ENCODE measurements around the gene STAC.

The STAC gene

DNA sequence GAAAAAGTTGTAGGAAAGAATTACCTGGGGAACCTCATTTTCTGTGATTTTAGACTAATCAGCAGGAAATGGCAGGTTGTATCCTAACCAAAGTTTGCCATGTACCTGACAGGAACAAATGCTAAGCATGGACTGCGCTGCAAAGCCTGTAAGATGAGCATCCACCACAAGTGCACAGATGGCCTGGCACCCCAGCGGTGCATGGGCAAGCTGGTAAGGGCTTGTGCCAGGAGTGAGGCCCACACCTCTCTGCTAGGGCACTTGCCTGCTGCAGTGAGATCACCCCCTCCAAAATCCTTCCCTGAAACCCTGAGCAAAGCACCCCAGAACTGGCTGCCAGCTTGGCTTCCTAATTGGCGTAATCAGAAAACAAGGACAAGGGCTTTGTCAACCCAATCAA lies 102.6 kb downstream of the STAC start:
- no peaks in the 10 kb centered on the region for H3K27me3 ChIP-seq (ENCODE audit: insufficient read depth, low read length)
- peaks cover 15% of the 10 kb centered on the region; the same call in 1 of the 2 replicates for H3K36me3 ChIP-seq (ENCODE audit: insufficient read depth, low read depth, low read length)
- H3K4me1 ChIP-seq (ENCODE audit: insufficient read depth, low read length): no peaks in the 10 kb centered on the region
- H3K9ac ChIP-seq (ENCODE audit: low read depth, low read length): no peak overlapping the region
- 0 out of 2 replicates have a peak, but pooled peaks cover 4% of the 10 kb centered on the region for H3K9me3 ChIP-seq (ENCODE audit: insufficient read depth, low read depth, low read length)
- no peak overlapping the region for H3K27ac ChIP-seq (ENCODE audit: low read length)
- no peak overlapping the region for H3K4me3 ChIP-seq (ENCODE audit: low read length)

DNA sequence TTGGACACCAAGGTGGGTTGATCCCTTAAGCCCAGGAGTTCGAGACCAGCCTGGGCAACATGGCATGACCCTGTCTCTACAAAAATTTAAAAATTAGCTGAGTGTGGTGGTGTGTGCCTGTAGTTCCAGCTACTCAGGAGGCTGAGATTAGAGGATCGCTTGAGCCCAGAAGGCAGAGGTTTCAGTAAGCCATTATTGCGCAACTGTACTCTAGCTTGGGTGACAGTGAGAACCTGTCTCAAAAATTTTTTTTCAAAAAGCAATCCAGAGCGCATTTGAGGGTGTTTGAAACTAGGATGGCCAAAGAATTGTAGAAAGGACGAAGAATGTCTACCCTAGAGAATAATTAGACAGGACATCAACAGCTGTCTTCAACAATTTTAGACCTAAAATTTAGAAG lies 103.4 kb downstream of the STAC start:
- H3K36me3 ChIP-seq (ENCODE audit: insufficient read depth, low read depth, low read length): peaks cover 15% of the 10 kb centered on the region; the same call in 1 of the 2 replicates
- no peaks in the 10 kb centered on the region for H3K4me1 ChIP-seq (ENCODE audit: insufficient read depth, low read length)
- no peak overlapping the region for H3K4me3 ChIP-seq (ENCODE audit: low read length)
- 0 out of 2 replicates have a peak, but pooled peaks cover 4% of the 10 kb centered on the region for H3K9me3 ChIP-seq (ENCODE audit: insufficient read depth, low read depth, low read length)
- H3K27ac ChIP-seq (ENCODE audit: low read length): no peak overlapping the region
- no peaks in the 10 kb centered on the region for H3K27me3 ChIP-seq (ENCODE audit: insufficient read depth, low read length)
- H3K9ac ChIP-seq (ENCODE audit: low read depth, low read length): no peak overlapping the region

DNA sequence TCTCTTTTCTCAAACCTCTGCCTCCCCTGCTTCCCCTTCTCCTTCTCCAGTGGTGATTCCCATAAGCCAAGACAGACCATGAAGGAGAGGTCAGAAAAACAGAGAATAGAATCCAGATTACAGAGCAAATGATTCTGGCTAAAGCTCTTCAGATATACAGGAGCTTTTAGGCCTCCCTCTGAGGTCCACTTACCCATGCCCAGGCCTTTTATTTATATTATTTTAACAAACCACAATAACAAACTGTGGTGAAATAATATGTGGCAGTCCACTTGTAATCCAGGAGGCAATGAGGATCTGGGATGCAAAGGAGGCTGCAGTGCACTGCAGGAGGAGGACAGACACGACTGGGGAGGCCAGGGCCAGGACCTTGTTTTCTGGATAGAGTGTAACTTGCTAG lies 104.1 kb downstream of the STAC start:
- Histone ChIP-seq H3K4me1 (ENCODE audit: insufficient read depth, low read length) (no peaks in the 10 kb centered on the region; the same call in 1 of the 2 replicates), H3K9ac (ENCODE audit: low read depth, low read length) (no peak overlapping the region), H3K27ac (ENCODE audit: low read length) (no peak overlapping the region), H3K4me3 (ENCODE audit: low read length) (no peak overlapping the region), H3K36me3 (ENCODE audit: insufficient read depth, low read depth, low read length) (peaks cover 15% of the 10 kb centered on the region; the same call in 1 of the 2 replicates), H3K27me3 (ENCODE audit: insufficient read depth, low read length) (no peaks in the 10 kb centered on the region), H3K9me3 (ENCODE audit: insufficient read depth, low read depth, low read length) (no peaks in the 10 kb centered on the region)

DNA sequence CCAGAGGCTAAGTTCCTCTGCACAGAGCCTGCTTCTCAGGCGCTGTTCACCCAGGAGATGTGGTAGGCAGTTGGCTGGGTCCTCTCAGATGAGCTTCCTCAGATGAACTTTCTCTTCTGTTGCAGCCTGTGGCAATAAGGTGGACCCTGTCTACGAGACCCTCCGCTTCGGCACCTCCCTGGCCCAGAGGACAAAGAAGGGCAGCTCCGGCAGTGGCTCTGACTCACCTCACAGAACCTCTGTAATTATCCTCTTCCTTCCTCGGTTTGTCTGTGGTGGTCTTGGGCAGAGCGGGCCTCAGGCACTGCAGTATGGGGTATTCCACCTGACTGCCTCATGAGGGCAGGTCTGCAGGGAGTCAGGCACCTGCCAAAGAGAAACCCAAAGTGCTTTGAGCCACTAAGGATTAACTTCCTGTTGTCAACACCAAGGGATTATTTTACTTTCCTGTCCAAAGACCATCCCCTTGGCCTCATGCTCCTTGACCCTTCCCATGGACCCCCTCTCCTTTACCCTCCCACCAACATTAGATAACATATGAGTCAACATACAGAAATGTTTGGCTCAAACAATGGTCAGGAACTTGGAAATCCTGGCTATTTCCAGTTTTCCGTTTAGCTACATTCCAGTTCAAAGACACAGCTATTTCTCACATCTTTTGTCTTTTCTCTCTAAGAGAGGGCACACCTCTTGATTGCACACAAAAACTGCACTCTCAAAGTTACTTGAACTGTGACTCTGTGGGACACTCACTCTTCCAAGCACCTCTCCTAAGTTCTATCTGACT lies 105.9 kb downstream of the STAC start:
- H3K4me3 ChIP-seq (ENCODE audit: low read length): no peak overlapping the region
- no peaks in the 10 kb centered on the region; the same call in 1 of the 2 replicates for H3K4me1 ChIP-seq (ENCODE audit: insufficient read depth, low read length)
- H3K36me3 ChIP-seq (ENCODE audit: insufficient read depth, low read depth, low read length): peaks cover 15% of the 10 kb centered on the region; the same call in 1 of the 2 replicates
- H3K9ac ChIP-seq (ENCODE audit: low read depth, low read length): no peak overlapping the region
- H3K27me3 ChIP-seq (ENCODE audit: insufficient read depth, low read length): no peaks in the 10 kb centered on the region
- no peak overlapping the region for H3K27ac ChIP-seq (ENCODE audit: low read length)
- no peaks in the 10 kb centered on the region for H3K9me3 ChIP-seq (ENCODE audit: insufficient read depth, low read depth, low read length)

DNA sequence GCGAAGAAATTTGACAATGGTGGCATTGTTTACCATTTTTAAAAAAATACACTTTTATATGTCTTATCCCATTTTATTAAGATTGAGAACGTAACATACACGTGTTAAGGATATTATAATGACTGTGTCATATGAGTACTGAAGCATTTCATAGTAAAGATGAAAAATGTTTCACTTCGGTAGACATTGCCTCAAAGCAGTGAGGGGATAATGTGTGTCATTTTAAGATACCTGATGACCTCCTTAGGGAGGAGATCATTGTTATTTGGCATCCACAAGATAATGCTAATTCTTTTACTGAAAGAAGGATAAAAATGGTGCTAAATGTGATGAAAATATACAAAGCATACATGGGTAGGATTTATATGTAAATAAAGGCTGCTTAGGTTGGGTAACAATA lies 107.3 kb downstream of the STAC start:
- Histone ChIP-seq H3K9me3 (ENCODE audit: insufficient read depth, low read depth, low read length) (no peaks in the 10 kb centered on the region), H3K36me3 (ENCODE audit: insufficient read depth, low read depth, low read length) (peaks cover 15% of the 10 kb centered on the region; the same call in 1 of the 2 replicates), H3K4me3 (ENCODE audit: low read length) (no peak overlapping the region), H3K4me1 (ENCODE audit: insufficient read depth, low read length) (no peaks in the 10 kb centered on the region; the same call in 1 of the 2 replicates), H3K9ac (ENCODE audit: low read depth, low read length) (no peak overlapping the region), H3K27me3 (ENCODE audit: insufficient read depth, low read length) (no peaks in the 10 kb centered on the region), H3K27ac (ENCODE audit: low read length) (no peak overlapping the region)

DNA sequence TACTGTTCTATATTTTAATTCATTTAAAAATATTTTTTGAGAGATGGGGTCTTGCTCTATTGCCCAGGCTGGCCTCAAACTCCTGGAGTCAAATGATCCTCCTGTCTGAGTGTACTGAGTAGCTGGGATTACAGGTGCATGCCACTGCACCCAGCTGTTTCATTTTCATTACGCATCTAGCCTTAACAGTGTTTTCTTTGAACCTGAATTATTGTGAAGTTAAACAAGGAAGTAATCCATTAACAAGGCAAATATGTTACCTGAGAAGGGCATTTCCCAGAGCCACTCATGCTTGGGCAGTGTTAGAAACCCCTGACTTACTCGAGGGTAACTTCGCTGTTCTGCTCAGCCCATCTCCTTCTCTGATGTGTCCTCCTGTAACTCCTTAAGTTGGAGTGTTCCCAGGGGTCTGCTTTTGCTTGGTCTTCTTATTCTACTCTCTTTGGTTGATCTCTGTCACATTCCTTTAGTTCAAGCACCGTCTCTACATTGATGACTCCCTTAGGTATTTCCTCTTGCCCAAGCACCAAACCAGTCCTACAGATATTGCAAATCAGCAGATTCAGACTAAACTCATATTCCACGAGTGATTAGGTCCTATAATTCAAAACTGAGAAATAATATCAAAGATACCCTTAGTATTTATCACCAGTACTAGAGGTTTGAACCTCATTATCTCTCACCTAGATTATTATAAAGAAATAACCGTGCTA lies 107.9 kb downstream of the STAC start:
- Histone ChIP-seq H3K27ac (ENCODE audit: low read length) (no peak overlapping the region), H3K27me3 (ENCODE audit: insufficient read depth, low read length) (no peaks in the 10 kb centered on the region), H3K4me3 (ENCODE audit: low read length) (no peak overlapping the region), H3K9ac (ENCODE audit: low read depth, low read length) (no peak overlapping the region), H3K36me3 (ENCODE audit: insufficient read depth, low read depth, low read length) (peaks cover 15% of the 10 kb centered on the region; the same call in 1 of the 2 replicates), H3K9me3 (ENCODE audit: insufficient read depth, low read depth, low read length) (no peaks in the 10 kb centered on the region), H3K4me1 (ENCODE audit: insufficient read depth, low read length) (no peaks in the 10 kb centered on the region; the same call in 1 of the 2 replicates)

DNA sequence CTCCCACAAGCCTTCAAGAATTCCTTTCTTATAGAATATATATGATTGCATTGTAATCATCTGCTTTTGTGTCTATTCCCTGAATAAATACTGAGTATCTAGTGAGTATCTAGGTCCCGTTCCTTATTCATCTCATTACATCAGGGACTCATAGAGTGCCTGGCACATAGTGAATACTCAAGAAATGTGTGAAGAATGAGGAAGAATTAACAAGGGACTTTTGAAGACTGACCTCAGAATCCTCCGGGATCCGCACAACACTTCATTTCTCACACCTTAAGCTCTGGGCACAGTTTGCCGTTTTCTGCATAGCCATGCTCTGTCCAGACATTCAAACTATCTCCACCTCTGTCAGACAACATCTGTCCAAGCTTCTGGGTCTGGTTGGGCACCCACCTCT lies 108.8 kb downstream of the STAC start:
- Histone ChIP-seq H3K27me3 (ENCODE audit: insufficient read depth, low read length) (no peaks in the 10 kb centered on the region), H3K9ac (ENCODE audit: low read depth, low read length) (no peak overlapping the region), H3K27ac (ENCODE audit: low read length) (no peak overlapping the region), H3K4me1 (ENCODE audit: insufficient read depth, low read length) (no peaks in the 10 kb centered on the region; the same call in 1 of the 2 replicates), H3K4me3 (ENCODE audit: low read length) (no peak overlapping the region), H3K36me3 (ENCODE audit: insufficient read depth, low read depth, low read length) (peaks cover 15% of the 10 kb centered on the region; the same call in 1 of the 2 replicates), H3K9me3 (ENCODE audit: insufficient read depth, low read depth, low read length) (no peaks in the 10 kb centered on the region)

DNA sequence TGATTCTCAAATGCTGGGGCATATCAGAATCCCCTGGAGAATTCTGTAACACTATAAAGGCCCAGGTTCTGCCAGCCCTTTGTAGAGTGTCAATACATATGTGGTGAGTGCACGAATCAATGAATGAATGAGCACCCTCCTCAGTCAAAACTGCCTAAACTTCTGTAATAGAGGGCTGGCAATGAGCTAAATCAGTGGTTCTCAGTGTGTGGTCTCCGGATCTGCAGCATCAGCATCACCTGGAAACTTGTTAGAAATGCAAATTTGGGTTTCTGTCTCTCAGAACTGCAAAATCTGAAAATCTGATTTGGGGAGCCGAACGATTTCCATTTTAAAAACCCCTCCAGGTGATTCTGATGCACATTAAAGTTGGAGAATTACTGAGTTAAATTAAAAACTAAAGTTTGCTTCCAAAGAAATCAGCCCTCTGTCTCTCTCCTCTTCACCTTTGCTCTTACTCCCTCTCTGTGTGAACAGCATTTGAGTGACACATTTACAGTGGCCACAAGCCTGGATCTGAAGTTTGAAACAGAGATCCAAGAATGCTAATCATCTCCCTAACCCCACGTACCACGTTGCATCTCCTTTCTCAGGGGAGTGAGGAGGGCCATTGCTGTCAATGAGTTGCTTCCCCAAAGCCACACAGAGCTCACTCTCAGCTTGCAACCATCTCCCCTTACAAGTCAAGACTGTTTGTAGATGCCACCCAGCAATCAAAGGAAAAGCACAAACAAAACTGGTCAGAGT lies 109.5 kb downstream of the STAC start:
- Histone ChIP-seq H3K27ac (ENCODE audit: low read length) (no peak overlapping the region), H3K36me3 (ENCODE audit: insufficient read depth, low read depth, low read length) (peaks cover 15% of the 10 kb centered on the region; the same call in 1 of the 2 replicates), H3K27me3 (ENCODE audit: insufficient read depth, low read length) (no peaks in the 10 kb centered on the region), H3K4me3 (ENCODE audit: low read length) (no peak overlapping the region), H3K9ac (ENCODE audit: low read depth, low read length) (no peak overlapping the region), H3K4me1 (ENCODE audit: insufficient read depth, low read length) (no peaks in the 10 kb centered on the region; the same call in 1 of the 2 replicates), H3K9me3 (ENCODE audit: insufficient read depth, low read depth, low read length) (no peaks in the 10 kb centered on the region)

DNA sequence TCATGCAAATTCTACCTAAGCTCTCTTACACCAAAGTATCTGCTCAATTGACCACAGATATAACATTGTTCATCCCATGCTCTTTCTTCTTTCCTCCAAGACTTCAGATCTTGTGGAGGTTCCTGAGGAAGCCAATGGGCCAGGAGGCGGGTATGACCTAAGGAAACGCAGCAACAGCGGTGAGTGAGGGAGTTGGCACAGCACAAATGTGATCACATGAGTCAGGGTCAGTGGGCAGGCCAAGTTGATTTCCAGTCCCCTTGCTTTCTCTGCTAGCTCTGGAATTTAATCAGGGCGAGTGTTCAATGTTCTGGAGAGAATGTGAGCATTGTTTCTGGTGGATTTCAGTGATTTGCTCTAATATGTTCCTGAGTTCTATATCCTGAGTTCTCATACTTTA lies 112.7 kb downstream of the STAC start:
- Histone ChIP-seq H3K36me3 (ENCODE audit: insufficient read depth, low read depth, low read length) (no peaks in the 10 kb centered on the region), H3K9me3 (ENCODE audit: insufficient read depth, low read depth, low read length) (no peaks in the 10 kb centered on the region), H3K4me3 (ENCODE audit: low read length) (no peak overlapping the region), H3K27ac (ENCODE audit: low read length) (no peak overlapping the region), H3K4me1 (ENCODE audit: insufficient read depth, low read length) (no peaks in the 10 kb centered on the region; the same call in 1 of the 2 replicates), H3K9ac (ENCODE audit: low read depth, low read length) (no peak overlapping the region), H3K27me3 (ENCODE audit: insufficient read depth, low read length) (no peaks in the 10 kb centered on the region)

DNA sequence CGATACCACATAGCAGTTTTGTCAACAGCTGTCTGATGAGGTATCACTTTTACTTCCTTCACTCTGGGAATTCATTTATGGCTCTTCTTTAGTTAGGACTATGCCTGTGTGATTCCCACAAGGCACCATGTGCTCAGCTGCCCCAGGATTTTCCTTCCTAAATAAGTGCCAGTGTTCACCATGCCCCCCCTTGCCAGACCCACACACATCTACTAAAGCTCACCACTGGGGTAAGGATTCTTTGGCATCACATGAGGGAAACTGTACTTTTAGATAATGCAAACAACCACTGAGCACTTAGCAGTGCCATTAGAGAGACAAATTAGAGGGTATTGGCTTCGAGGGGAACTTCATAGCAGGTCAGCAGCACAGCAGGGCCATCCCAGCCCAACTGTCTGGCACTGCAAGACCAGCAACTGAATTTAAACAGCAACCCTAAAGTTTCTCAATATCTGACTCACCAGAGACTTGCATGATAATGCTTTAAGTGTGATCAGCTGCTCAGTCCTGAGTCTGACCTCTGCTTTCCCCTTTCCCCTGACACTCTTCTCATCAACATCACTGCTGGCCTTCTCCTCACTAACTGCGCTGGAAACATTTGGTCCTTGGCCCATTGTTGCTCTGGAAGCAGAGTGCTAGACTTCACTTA lies 114.3 kb downstream of the STAC start:
- H3K36me3 ChIP-seq (ENCODE audit: insufficient read depth, low read depth, low read length): no peaks in the 10 kb centered on the region
- H3K27ac ChIP-seq (ENCODE audit: low read length): no peak overlapping the region
- H3K4me3 ChIP-seq (ENCODE audit: low read length): no peak overlapping the region
- H3K27me3 ChIP-seq (ENCODE audit: insufficient read depth, low read length): no peaks in the 10 kb centered on the region
- no peak overlapping the region for H3K9ac ChIP-seq (ENCODE audit: low read depth, low read length)
- no peaks in the 10 kb centered on the region for H3K9me3 ChIP-seq (ENCODE audit: insufficient read depth, low read depth, low read length)
- no peaks in the 10 kb centered on the region for H3K4me1 ChIP-seq (ENCODE audit: insufficient read depth, low read length)
